Muscle of back (tissue), 11 donors: ENCODE data around the gene LENG9. TPM values are rescaled to one million over a fixed set of nuclear protein-coding genes. Genes with fewer than 3 reads are reported as not detected.
"Not testable (repeated sequence)": the region's sequence is repeated elsewhere in the genome, so short reads cannot be mapped to it uniquely, and the experiment has no call there.

Source experiments
- DNase-seq, 3 donors: peaks; one replicate each; pipeline versions ENCODE4 v3.0.0 to v3.0.0-alpha.2; 2013
- polyA plus RNA-seq, 10 donors: library from polyadenylated mRNA; unstranded; fragments of 120-200 nt; gene quantifications; one replicate each; pipeline ENCODE4 v1.2.1, GENCODE V29; 2013; ENCODE audit not compliant: insufficient read length in 10 of 10

LENG9 gene
- polyA plus RNA-seq, 10 donors, result 0.94 to 2.6 (median 1.6) TPM

- DNase-seq, result peak in 2 of 3 donors; percentile 60 to 80
Measured at GRCh38 chr19:54481326-54481930, 17.9 kb upstream of the LENG9 start.

- no peak for DNase-seq
Measured at GRCh38 chr19:54480051-54480450, 16.5 kb upstream of the LENG9 start.

- peak in 1 of 3 donors; percentile 57 for DNase-seq
Measured at GRCh38 chr19:54478677-54479266, 15.2 kb upstream of the LENG9 start.

GRCh38 chr19:54477650-54478049, 14.1 kb upstream of the LENG9 start:
- DNase-seq, result no peak

- DNase-seq, result no peak
Measured at GRCh38 chr19:54475706-54476105, 12.1 kb upstream of the LENG9 start.

- DNase-seq, result no peak
Measured at GRCh38 chr19:54473892-54474372, 10.4 kb upstream of the LENG9 start.

GRCh38 chr19:54473071-54473891, 9.7 kb upstream of the LENG9 start, which contains the start of gene CDC42EP5:
CDC42EP5 (minus strand) TSS chr19:54473296; CDS start chr19:54465547, 7,749 bp downstream.
- DNase-seq, result peak; percentile 93 to 98 (median 94)

- DNase-seq, result peak in 2 of 3 donors; percentile 47 to 75
Measured at GRCh38 chr19:54470991-54471782, 7.6 kb upstream of the LENG9 start.

- no peak for DNase-seq
Measured at GRCh38 chr19:54470276-54470887, 6.8 kb upstream of the LENG9 start.

GRCh38 chr19:54469496-54469934, 5.9 kb upstream of the LENG9 start:
- peak in 1 of 3 donors; percentile 46 for DNase-seq

- not testable (repeated sequence) for DNase-seq
Measured at GRCh38 chr19:54466110-54466480, 2.5 kb upstream of the LENG9 start.

GRCh38 chr19:54465426-54466109, 2.0 kb upstream of the LENG9 start:
- DNase-seq, result peak in 1 of 3 donors; percentile 32

- DNase-seq, result peak; percentile 72 to 92 (median 80)
Measured at GRCh38 chr19:54464630-54465425, 1.2 kb upstream of the LENG9 start.

GRCh38 chr19:54464044-54464629, 559 bp upstream of the LENG9 start:
- peak; percentile 63 to 89 (median 73) for DNase-seq

GRCh38 chr19:54462655-54463530, 685 bp downstream of the LENG9 start:
- peak; percentile 63 to 92 (median 80) for DNase-seq

- no peak for DNase-seq
Measured at GRCh38 chr19:54462047-54462654, 1.4 kb downstream of the LENG9 start.

GRCh38 chr19:54461613-54462012, 2.0 kb downstream of the LENG9 start:
- DNase-seq, result peak in 2 of 3 donors; percentile 65 to 89

- DNase-seq, result no peak
Measured at GRCh38 chr19:54461210-54461609, 2.4 kb downstream of the LENG9 start.
